SW480 (cell line): ENCODE measurements around the gene DDC.
"Not testable (repeated sequence)": the region's sequence is repeated elsewhere in the genome, so short reads cannot be mapped to it uniquely, and the experiment has no call there.

Source experiments
- DNase-seq: peaks from one replicate; pipeline ENCODE4 v3.0.0-alpha.2; 2016; ENCODE audit warnings: low spot score

The DDC gene

DNA sequence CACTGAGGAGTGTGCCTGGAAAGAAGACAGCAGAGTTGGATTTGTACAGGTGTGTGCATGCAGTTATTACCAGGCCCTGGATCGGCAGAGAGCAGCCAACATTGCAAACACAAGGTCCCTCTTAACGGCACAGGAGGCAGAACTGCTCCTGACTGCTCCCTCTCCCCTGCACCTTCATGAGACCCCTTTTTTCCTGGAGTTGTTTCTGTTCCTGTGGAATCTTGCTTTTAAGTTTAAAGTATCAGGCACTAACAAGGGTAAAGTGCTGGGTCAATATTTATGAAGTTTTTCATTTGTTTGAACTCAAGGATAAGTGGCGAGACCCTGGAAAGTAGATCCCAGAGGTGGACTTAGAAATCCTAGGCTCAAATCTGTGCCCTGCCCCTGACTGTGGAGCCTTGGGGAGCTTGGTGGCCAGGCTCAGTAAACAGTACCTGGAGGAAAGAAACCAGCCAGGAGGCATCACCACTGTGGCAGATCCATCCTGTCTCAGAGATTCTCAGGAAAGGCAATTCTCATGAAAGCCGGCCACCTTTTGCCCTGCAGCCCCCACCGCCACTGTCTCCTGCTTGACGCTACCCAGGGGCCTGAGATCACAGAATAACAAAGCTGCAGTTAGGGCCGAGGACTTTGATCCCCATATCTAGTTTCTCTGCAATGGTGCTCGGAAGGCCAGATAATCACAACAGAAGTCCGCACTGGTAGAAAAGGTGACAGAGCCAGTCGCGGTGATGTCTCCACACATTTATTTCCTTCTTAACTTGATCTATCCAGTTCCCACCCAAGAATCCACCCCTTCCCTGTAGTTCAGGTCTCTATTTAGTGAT is 36.7 kb downstream of the DDC start:
- DNase-seq, result no peak

DNA sequence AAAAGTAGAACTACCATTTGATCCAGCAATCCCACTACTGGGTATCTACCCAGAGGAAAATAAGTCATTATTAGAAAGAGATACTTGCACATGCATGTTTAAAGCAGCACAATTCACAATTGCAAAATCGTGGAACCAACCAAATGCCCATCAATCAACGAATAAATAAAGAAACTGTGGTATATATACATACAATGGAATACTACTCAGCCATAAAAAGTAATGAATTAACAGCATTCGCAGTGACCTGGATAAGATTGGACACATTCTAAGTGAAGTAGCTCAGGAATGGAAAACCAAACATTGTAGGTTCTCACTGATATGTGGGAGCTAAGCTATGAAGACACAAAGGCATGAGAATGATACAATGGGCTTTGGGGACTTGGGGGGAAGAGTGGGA is 45.9 kb downstream of the DDC start:
- DNase-seq, result not testable (repeated sequence)

DNA sequence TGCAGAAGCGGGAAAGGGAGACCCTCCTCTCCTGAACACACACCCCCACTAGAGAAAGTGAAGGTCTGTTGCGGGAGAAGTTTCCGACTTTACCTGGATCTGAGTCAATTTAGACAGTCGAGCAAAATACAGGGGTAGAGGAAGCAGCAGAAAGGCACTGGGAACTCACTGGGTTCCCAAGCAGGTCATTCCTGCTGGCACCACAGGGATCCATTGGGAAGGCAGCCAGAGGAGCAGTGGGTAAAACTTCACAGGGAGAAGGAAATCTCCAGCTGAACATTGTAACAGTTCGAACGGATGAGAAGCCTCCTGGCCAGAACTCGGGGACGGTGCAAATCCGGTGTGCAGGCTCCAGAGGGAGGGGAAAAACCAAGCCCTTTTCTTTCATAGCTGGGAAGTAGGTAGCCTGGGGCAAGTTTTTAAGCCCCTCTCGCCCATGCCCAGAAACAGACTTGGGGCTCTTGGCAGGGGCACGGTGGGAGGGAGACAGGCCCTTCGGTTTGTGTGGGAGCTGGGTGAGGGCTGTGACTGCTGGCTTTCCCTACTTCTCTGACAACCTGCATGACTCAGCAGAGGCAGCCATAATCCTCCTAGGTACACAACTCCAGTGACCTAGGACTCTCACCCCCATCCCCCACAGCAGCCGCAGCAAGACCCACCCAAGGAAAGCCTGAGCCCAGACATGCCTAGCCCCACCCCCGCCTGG is 51.9 kb downstream of the DDC start:
- DNase-seq, result no peak

DNA sequence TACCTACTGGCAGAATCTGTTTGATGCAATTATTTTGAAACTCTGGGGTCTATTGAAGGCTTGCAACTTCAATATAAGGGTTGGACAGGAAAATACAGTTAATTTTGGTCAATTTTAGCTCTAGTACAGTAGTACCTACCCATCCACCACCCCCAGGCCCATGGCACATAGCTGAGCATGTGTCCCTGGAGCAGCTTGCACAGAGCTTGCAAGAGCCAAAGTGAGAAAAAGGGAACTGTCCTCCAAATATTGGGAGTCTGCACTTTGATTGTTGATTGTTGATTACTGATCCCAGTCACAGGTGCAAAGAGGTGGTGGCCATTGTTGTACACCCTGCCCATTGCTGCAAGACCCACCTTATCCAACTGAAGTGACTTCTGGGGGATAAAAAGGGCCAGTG is 52.8 kb downstream of the DDC start:
- DNase-seq, result no peak

DNA sequence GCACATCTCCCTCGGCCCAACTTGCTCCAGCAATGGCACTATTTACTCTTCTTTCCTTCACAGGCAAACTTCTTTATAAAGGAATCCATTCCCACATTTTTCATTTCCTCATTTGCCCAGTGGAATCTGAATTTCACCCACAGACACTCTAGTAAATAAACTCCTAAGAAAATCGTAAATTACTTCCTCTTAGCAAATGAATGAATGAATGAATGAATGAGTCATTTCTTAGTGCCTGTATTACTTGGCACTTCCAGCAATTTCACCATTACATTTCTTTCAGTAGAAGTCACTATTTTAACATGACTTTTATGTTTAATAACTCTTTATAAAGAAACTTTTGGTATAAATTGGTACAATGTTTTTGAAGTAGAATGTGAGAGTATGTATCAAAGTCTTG is 55.7 kb downstream of the DDC start:
- DNase-seq, result no peak

DNA sequence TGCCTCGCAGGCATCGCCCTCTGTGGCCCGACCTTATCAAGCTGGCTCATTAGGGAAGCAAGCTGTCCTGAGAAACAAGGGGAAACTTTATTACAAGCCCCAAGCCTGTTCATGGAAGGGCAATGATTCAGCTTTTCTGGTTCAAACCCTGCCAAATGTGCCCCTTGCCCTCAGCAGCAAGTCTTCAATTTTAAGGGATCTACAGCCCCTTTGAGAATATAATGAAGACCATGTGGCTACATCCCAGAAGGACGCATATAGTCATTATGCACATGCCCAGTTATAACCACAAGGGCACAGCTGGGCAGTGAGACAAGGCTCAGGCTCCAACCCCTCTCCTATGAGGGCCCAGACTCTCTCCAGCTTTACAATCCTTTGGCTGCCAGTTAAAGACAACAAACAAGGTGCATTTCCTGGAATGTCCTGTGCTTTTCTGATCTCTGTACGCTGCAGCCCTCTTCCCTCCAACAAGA is 56.7 kb downstream of the DDC start:
- DNase-seq, result no peak

DNA sequence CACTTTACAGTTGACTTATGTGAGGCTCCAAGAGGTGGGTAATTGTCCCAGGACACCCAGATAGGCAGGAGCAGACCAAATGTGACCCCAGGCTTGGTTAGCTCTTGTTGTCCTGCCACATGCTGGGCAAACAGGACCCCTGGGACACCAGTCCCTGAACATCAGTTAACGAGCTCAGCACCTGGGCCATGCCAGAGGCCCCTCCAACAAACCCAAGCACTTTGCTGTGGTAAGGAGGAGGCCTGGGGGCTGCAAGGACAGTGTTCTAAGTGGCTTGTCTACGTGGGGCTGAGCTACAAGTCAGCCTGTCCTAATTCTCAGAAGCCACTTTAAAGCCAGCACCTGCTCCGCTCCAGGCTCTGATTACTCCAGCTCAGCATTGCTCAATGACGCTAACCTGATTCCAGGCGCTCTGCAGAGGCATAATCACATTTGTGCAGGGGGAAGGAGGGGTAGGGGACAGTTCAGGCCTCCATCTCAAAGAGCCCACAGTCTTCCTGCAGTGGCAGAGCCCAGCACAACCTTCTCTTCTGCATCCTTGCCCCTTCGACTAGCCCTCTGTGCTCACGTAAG is 57.2 kb downstream of the DDC start:
- no peak for DNase-seq

DNA sequence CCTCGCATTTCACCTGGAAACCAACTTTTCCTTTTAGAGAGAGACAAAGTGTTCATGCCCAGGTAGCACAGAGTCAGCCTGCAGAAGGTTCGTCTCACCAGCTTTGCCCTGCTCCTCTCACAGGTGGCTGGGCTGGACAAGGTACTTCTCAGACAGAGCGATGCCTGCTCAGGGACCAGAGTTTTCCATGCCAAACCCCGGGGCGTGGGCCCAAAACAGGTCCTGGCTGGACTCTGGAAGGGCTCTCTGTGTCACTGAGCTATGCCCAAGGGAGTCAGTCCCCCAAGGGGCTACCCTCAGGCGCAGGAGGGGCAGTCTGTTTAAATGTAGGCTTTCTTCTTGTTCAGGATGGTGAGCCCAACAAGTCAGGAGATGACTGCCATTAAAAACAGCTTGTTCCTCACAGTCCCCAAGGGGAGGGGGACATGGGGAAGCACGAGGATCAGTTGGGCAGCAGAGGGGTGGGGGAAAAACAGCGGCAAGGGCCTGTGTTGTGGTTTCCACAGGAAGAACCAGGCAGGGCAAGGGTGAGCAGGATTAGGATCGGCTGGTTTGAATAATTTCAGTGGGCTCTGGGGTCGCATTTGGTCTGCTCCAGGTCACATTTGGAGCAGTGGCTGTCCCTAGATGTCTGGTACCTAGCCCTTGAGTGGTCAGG is 59.5 kb downstream of the DDC start:
- DNase-seq, result no peak

DNA sequence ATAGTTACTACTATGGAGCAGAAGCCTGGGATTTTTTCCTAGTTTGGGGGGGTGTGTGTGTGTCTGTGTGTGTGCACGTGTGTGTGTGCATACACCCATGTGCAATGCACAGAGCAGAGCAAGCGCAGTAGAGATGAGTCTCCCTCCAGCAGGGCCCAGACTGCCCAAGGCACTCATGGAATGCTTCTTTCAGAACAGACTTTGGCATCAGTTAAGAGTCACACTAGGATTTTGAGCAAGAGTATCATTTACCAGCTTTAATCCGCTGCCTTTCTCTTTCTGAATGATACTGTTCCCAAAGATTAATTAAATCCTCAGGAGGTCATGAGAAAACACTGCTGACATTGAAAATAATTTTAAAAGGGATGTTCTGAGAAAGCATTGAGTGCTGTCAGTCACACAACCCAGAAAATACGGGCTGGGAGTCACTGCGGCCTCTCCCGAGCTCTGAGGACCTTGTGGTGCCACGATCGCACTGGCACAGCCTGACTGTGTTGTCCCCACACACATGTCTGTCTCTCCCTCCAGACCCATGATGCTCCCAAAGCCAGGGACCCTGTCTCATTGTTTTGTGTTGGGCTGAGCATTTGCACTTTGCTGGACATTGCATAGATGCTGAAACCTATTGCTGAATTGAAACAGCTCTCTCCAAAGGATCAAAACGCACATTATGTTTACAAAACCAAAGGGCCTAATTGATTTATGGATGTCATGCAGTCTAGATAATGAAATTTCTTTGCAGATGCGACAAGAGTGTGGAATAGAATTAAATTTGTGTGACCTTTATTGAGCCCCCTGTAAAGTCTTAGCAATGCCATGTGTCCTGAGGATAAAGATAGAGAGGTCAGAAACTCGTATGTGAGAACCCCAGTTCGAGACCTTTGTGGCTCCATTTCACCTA is 60.3 kb downstream of the DDC start:
- DNase-seq, result no peak

DNA sequence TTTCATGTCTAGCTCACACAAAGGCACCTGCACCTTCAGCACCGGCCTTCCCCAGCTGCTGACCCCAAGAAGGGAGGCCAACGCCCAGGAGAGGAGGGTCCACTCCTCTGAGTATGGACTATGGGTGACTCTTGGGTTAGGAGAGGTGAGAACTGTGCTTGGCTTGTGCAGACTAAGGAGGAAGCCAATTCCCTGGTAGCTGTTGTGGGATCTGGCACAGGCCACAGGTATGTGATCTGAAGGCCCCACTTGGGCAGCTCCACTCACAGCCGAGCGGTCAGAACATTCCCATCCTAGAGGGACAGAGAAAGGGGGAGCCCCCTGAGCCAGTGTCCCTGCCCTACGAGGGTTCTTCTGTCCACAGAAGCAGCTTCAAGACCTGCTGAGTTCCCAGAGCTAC is 62.3 kb downstream of the DDC start:
- no peak for DNase-seq

DNA sequence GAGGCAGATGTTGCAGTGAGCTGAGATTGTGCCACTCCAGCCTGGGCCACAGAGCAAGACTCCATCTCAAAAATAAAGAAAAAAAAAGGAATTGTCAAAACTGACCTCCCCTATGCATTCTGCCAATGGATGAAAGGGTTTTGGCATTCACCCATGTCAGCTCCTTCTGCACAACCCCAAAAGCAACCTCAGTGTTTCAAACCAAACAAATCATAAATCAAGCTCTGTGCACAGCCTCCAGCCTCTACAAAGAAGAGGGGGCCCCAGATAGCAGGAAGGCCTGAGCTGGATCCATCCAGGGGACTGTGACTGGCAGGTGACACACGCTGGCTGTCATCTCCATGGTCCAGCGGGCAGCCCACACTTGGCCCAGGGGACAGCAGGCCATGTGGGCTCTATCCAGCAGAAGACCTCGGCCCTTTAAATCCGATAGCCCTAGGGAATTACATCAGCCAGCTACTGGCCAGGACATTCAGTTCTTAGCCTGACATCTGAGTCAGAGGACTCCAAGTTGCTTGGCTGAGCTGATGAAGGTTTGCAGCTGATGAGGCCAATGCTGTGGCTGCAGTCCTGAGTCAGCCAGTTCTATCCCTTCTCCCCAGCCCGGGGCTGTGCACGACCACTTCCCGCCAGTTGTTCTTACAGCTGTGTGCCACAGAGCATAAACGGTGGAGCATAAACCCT is 63.1 kb downstream of the DDC start:
- DNase-seq, result peak; percentile 16

DNA sequence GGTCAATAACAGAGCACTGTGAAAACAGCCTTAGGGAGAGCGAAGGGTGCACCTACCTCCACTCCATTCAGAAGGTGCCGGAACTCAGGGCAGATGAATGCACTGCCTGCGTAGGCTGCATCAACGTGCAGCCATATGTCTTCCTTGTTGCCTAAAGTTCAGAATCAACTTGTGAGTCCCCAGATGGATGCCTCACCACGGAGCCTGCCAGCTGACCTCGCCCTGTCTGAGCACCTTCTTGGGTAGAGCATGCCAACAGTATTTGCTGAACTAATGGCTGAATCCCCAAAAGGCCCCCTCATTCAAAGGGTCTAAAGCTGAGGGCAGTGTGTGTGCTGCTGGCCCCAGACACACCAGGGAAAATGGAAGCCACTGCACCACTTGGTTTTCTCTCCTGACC is 66.1 kb downstream of the DDC start:
- DNase-seq, result no peak

DNA sequence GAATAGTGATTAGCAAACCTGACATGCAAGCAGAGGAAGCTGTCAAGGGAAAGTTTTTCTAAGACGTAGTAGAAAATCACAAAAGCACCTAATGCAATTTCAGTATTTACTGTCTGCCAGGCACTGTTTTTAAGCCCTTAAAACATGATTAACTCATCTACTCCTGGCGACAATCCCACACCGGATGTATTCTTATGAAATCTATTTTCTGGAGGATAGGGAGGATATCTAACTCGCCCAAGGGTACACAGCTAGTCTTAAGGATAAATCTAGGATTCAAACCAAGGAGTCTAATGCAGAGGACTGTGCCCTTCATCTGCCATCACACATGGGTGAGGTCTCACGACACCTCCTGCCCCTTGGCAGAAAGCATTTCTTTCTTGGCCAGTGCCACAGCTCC is 67.2 kb downstream of the DDC start:
- no peak for DNase-seq

DNA sequence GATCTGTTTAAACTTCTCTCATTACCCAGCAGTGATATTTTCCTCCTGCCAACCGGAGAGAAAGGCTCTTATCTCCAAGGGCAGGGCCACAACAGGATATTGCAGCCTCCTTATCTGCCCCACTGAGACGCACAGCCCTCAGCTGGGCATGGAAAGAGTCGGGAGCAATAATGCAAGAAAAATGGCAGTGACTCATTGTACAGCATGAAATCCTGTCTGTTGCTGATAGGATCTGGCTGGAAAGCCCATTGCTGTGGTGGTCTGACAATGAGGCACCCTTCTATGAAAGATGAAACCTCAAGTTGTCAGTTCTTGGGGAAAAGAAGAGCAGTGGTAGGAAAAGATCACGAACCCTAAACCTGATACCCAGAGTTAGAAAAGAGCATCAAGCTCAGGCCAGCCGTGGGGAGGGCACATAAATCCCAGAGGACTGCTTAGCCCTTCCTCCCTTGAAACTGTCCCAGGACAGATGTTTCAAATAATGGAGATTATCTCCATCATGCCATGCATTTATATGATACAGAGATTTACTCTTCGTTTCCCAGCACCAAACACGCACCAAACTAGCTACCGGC is 68.0 kb downstream of the DDC start:
- no peak for DNase-seq

DNA sequence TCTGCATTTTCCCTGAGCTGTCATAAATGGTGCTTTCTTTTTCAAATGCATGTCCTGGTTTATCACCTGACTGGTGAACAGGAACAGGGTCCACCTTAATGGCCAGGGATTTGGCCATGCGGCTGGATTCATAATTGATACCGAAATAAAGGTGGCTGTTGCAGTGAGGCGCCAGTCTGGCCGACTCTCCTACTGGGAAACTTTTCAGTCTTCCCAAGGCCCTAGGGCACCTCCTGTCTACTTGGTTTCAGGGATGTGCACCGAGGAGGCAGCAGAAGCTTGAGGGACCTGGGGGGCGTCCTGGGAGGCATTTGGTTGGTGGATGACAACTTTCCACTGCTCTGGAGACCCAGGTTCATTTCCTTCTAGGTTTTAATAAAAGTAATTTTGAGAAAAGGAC is 68.6 kb downstream of the DDC start:
- no peak for DNase-seq

DNA sequence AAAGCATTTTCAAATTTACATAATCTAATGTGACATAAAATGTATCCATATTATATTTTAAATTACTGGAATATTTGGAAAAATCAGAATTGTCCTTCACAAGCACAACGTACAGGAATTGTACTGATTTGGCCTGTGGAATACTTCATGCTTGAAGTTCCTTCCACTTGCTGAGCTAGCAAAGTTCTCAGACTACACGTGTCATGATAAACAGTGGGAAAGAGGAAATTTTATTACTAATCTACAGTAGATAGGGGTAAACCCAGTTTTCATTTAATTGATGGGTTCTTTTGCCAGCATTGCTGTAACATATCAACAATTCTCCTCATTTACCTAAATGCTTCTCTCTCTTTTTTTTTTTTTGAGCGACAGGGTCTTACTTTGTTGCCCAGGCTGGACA is 69.5 kb downstream of the DDC start:
- DNase-seq, result no peak

DNA sequence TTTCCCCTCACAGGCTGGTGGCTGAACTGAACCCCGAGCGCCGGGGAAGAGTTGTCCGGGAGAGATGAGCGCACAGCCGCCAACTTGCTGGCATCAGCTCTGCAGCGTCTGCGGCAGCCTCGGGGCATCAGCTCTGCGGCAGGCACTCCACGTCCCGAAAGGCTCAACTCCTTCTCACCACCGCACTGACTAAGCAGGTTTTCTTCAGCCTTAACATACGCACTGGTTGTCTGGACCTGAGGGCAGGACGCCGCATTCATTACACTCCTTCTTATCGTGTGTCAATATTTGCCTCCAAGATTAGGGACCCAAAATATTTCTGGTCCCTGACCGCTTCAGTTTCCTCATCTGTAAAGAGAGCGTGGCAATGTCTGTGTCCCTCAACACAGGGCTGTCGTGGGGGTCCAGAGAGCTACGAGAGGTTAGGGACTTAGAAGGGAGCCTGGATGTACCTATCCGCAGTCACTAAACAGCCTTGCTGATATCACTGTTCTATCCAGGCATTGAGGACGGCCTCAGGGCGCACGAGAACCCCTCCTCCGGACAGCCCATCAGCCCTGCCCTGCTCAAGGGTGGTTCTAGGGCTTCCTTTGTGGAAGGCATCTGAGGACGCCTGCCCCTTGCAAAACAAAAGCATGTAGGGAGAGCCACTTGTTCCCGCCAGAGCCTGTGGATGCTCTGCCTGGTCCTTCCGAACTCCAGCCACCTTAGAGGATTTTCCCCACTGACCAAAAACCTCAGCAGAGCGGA is 72.3 kb downstream of the DDC start:
- no peak for DNase-seq

DNA sequence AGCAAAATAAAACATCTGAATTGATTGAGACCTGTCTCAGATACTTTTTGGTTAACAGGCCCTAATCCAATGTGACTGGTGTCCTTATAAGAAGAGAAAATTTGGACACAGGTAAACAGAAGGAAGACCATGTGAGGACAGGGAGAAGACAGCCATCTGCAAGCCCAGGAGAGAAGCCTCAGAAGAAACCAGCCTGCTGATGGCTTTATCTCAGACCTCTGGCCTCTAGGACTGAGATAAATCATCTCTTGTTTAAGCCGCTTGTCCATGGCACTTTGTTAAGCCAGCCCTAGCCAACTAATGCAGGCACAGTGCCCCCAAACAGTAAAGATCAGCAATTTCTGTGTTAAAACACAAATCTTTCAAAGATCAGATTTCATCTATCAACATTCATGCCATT is 73.3 kb downstream of the DDC start:
- no peak for DNase-seq

DNA sequence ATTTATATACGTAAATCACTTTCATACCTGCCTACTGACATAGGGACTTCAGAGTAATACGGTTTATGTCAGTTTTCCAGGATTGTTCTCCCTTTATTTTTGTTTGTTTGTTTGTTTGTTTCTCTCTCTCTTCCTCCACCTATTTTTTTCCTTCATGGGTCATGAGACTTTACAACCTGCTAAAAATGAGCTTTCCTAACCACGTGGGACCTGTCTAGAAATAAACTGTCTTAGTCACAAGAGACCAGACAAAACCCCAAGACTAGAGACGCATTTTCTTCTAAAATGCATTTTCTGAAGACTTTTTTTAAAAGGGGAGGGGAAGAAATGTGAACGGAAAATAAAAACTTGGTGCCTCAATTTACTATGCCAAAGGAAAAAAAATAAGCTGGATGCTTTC is 74.0 kb downstream of the DDC start:
- DNase-seq, result no peak

DNA sequence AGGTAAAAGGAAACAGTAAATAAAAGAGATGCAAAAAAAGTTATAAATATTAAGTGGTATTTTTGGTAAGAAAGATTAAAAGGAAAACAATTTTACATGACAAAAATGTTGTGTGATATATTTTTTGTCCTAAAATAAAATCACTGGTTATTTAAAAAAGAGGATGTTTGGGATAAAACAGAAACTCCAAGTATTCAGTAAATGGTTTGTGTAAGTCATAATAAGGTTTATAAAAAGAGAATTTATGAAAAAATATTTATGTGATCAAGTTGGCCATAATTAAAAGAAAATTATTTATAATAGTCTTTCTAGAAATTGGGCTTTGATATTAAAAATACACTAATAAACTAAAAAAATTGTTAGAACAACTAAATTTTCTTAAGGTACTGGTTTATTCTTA is 76.8 kb downstream of the DDC start:
- no peak for DNase-seq
